Suprapubic skin (tissue), 4 donors: ENCODE data around the gene USP40.

Source experiments
- EP300 ChIP-seq: sonication (generic); formaldehyde crosslinking; IDR thresholded peaks from one replicate; pipeline ENCODE4 v1.6.1; 2017; ENCODE audit warnings: antibody characterized with exemption
- POLR2A ChIP-seq, 2 donors: fragments of 450-650 bp; IDR thresholded peaks; one replicate each; pipeline ENCODE4 v1.6.1; 2017; ENCODE audit warnings: antibody characterized with exemption in 2 of 2, mild to moderate bottlenecking in 2 of 2, moderate library complexity in 2 of 2
- POLR2AphosphoS5 ChIP-seq, 3 donors: sonication (generic); formaldehyde crosslinking; IDR thresholded peaks; one replicate each; pipeline ENCODE4 v1.6.1; 2017; ENCODE audit warnings: antibody characterized with exemption in 3 of 3
- TF ChIP-seq, protein P1 (sequence below), 2 donors: fragments of 200-600 bp in 1 of 2; fragments of 450-650 bp in 1 of 2; sonication (generic) in 1 of 2; IDR thresholded peaks; one replicate each; pipeline ENCODE4 v1.5.1; 2016 to 2019; ENCODE audit warnings: antibody characterized with exemption in 2 of 2, mild to moderate bottlenecking in 1 of 2, moderate library complexity in 1 of 2

DNA sequence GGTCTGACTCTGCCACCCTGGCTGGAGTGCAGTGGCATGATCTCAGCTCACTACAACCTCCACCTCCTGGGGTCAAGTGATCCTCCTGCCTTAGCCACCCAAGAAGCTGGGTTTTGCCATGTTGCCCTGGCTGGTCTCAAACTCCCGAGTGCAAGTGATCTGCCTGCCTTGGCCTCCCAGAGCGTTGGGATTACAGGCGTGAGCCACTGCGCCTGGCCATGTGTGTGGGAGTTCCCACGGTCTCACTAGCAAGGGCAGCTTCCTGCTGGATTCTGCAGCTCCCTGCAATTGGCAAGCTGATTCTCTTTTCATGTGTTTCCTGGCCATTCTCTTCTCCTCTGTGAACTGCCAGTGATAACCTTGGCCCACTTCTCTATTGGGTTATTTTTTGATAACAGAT lies 84.0 kb downstream of the USP40 start:
- TF ChIP-seq, protein P1, sequence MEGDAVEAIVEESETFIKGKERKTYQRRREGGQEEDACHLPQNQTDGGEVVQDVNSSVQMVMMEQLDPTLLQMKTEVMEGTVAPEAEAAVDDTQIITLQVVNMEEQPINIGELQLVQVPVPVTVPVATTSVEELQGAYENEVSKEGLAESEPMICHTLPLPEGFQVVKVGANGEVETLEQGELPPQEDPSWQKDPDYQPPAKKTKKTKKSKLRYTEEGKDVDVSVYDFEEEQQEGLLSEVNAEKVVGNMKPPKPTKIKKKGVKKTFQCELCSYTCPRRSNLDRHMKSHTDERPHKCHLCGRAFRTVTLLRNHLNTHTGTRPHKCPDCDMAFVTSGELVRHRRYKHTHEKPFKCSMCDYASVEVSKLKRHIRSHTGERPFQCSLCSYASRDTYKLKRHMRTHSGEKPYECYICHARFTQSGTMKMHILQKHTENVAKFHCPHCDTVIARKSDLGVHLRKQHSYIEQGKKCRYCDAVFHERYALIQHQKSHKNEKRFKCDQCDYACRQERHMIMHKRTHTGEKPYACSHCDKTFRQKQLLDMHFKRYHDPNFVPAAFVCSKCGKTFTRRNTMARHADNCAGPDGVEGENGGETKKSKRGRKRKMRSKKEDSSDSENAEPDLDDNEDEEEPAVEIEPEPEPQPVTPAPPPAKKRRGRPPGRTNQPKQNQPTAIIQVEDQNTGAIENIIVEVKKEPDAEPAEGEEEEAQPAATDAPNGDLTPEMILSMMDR (IDR thresholded peaks at IDR 0.05): no peak
- TF ChIP-seq POLR2A (IDR thresholded peaks at IDR 0.05): no peak
- TF ChIP-seq POLR2AphosphoS5 (IDR thresholded peaks at IDR 0.05): no peak
- TF ChIP-seq EP300: no peak
